ENCODE results near the gene COLEC12.

Gene COLEC12

GRCh38 chr18:361100-361732 lies 139.3 kb downstream of the COLEC12 start:
- DNase-seq (ENCODE audit: low read depth) = no peak

GRCh38 chr18:360676-361075 lies 139.8 kb downstream of the COLEC12 start:
- no peak for DNase-seq (ENCODE audit: low read depth)

- no peak for DNase-seq (ENCODE audit: low read depth)
Observed at GRCh38 chr18:356778-357177, 143.7 kb downstream of the COLEC12 start.

GRCh38 chr18:355678-356077 lies 144.8 kb downstream of the COLEC12 start:
- no peak for DNase-seq (ENCODE audit: low read depth)

GRCh38 chr18:354471-354870 lies 146.0 kb downstream of the COLEC12 start:
- no peak for DNase-seq (ENCODE audit: low read depth)

GRCh38 chr18:354003-354402 lies 146.5 kb downstream of the COLEC12 start:
- DNase-seq (ENCODE audit: low read depth) = no peak

GRCh38 chr18:352438-352837 lies 148.1 kb downstream of the COLEC12 start:
- DNase-seq (ENCODE audit: low read depth) = no peak

- no peak for DNase-seq (ENCODE audit: low read depth)
Observed at GRCh38 chr18:350953-351572, 149.4 kb downstream of the COLEC12 start.

GRCh38 chr18:346600-346999 lies 153.9 kb downstream of the COLEC12 start:
- no peak for DNase-seq (ENCODE audit: low read depth)

- no peak for DNase-seq (ENCODE audit: low read depth)
Observed at GRCh38 chr18:341102-341501, 159.4 kb downstream of the COLEC12 start.

GRCh38 chr18:340044-340443 lies 160.5 kb downstream of the COLEC12 start:
- DNase-seq (ENCODE audit: low read depth) = no peak

GRCh38 chr18:339200-339599 lies 161.3 kb downstream of the COLEC12 start:
- no peak for DNase-seq (ENCODE audit: low read depth)

- DNase-seq (ENCODE audit: low read depth) = no peak
Observed at GRCh38 chr18:336713-337112, 163.8 kb downstream of the COLEC12 start.

- DNase-seq (ENCODE audit: low read depth) = no peak
Observed at GRCh38 chr18:335733-336132, 164.8 kb downstream of the COLEC12 start.

- DNase-seq (ENCODE audit: low read depth) = no peak
Observed at GRCh38 chr18:334575-335132, 165.8 kb downstream of the COLEC12 start.

- DNase-seq (ENCODE audit: low read depth) = no peak
Observed at GRCh38 chr18:332721-333510, 167.6 kb downstream of the COLEC12 start.

- DNase-seq (ENCODE audit: low read depth) = no peak
Observed at GRCh38 chr18:332007-332406, 168.5 kb downstream of the COLEC12 start.

- DNase-seq (ENCODE audit: low read depth) = no peak
Observed at GRCh38 chr18:331221-331821, 169.2 kb downstream of the COLEC12 start.

- DNase-seq (ENCODE audit: low read depth) = no peak
Observed at GRCh38 chr18:328928-329327, 171.6 kb downstream of the COLEC12 start.

GRCh38 chr18:326846-327245 lies 173.7 kb downstream of the COLEC12 start:
- no peak for DNase-seq (ENCODE audit: low read depth)

GRCh38 chr18:323253-323622 lies 177.3 kb downstream of the COLEC12 start:
- peak; percentile 11 for DNase-seq (ENCODE audit: low read depth)

- no peak for DNase-seq (ENCODE audit: low read depth)
Observed at GRCh38 chr18:321865-322467, 178.5 kb downstream of the COLEC12 start.

All from HS-5 (cell line).